GM12892 (cell line): ENCODE measurements around the gene SHISAL2B.

Experiments
- POLR2A ChIP-seq: IDR thresholded peaks from 2 replicates; pipeline ENCODE4 v1.6.1; 2011; ENCODE audit warnings: low read depth, low read length, control low read depth
- POLR2AphosphoS5 ChIP-seq: IDR thresholded peaks from 2 replicates; pipeline ENCODE4 v1.6.1; 2011; ENCODE audit warnings: low read depth, low read length, control low read depth
- TAF1 ChIP-seq: IDR thresholded peaks from 2 replicates; pipeline ENCODE4 v1.6.1; 2011; ENCODE audit warnings: low read depth, mild to moderate bottlenecking, control low read depth, low read length, borderline replicate concordance

GRCh38 chr5:64749385-64749784 is 59.1 kb downstream of the SHISAL2B start:
- TF ChIP-seq POLR2AphosphoS5 (no peak), POLR2A (no peak), TAF1 (no peak)
